GM19238 (cell line): Measurements from ENCODE around the gene PTBP2.
A peak's percentile ranks its signal among the peaks of the same experiment; 100 is the strongest.

ENCODE experiments used
- DNase-seq: peaks from one replicate; pipeline ENCODE4 v3.0.0; 2011; ENCODE audit warnings: low spot score; ENCODE audit not compliant: insufficient read length

PTBP2 gene, protein sequence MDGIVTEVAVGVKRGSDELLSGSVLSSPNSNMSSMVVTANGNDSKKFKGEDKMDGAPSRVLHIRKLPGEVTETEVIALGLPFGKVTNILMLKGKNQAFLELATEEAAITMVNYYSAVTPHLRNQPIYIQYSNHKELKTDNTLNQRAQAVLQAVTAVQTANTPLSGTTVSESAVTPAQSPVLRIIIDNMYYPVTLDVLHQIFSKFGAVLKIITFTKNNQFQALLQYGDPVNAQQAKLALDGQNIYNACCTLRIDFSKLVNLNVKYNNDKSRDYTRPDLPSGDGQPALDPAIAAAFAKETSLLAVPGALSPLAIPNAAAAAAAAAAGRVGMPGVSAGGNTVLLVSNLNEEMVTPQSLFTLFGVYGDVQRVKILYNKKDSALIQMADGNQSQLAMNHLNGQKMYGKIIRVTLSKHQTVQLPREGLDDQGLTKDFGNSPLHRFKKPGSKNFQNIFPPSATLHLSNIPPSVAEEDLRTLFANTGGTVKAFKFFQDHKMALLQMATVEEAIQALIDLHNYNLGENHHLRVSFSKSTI

DNA sequence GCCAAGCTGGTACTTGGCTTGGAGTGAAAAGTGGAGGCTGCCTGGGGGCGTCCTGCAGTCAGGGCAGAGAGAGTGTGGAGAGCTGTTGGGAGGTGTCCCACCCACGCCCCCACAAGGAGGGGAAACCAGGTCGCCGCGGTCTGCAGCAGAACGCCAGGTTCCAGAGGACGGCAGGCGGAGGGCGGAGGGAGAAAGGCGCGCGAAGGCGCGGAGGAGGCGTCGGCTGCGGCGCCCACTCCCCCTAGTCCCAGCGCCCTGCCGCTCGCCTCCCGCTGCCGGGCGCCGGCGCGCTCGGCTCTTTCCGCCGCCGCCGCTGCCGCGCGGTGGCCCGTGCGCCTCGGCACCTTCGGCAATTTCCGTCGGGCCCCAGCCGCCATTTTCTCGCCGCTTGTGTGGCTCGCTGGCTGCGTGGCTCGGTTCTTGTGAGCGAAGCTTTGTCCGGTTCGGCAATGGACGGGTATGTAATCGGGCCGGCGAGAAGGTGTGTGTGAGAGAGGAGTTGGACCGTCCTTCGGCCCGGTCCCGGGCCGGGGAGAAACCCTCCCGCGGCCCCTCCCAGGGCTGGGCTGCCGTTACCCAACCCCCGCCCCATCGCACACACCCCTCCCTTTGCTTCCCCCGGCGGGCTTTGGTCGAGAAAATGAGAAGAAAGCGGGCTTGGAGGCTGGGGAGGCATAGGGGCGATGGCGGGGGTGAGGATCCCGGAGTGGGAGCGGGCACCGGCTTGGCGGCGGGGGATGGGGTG, at the start of gene PTBP2:
Gene PTBP2, plus strand, starts transcription at position 369 of the 745 bp plus-strand sequence. Its CDS starts 81 bp downstream, at position 450.
- peak; percentile 83 for DNase-seq

DNA sequence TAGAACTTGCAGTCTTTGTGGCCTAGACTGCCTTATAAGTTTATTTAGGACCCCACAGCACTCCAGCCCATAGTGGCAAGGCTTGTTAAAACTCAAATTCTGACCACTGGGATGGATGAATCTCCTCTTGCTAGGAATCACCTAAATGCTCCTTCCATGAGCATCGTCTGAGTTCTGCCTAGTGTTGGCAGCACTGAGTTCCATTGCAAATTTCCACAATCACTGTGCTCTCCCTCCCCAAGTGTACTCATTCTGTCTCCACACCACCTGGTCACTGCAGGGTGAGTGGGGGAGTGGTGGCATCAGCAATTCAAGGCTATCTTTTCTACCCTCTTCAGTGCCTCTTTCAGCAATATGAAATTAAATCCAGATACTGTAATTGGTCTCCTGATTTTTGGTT, 46.7 kb upstream of the PTBP2 start:
- DNase-seq: no peak

DNA sequence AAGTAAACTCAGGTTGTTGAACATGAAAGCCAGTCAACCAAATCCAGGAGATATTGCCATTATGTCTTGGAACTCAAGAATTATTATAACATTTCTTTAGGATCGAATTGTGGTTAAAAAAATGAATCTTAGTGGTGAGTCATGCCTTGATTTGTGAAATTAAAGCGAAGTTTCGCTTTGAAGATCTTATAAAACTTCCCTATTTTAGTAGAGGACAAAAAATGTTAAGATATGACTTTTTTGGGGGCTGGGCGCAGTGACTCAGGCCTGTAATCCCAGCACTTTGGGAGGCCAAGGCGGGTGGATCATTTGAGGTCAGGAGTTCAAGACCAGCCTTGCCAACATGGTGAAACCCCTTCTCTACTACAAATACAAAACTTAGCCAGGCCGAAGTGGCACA, 39.5 kb upstream of the PTBP2 start:
- no peak for DNase-seq

DNA sequence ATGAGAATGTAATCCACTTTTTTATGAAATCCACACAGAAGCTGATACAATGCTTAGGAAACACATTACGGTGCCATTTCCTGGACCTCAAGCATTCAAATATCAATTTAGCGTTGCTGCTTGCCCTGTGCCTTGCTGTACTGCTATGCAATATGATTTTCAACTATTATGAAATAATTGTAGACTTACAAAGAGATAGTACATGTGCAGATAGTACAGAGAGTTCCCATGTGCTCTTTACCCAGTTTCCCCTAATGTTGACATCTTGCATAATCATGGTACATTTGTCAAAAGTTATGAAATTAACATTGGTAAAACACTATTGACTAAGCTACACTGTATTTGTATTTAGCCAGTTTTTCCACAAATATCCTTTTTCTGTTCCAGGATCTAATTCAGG, 37.7 kb upstream of the PTBP2 start:
- DNase-seq: no peak

DNA sequence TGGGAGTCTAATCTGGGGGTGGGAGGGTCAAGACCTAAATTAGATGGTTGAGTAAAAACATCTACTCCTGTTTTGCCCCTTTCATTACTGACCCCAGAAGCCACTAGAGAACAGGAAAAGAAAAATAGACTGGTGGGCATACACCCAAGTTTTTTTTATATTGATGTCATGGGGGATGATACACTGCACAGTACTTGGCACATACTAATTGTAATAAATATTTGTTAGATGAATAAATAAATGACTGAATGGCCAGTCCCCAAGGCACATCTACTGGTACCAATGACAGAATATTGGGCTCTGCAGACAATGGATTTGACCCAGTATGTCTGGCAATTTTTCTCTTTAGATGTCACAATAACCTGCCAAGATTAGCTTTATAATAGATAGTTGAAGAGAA, 36.8 kb upstream of the PTBP2 start:
- DNase-seq: no peak

DNA sequence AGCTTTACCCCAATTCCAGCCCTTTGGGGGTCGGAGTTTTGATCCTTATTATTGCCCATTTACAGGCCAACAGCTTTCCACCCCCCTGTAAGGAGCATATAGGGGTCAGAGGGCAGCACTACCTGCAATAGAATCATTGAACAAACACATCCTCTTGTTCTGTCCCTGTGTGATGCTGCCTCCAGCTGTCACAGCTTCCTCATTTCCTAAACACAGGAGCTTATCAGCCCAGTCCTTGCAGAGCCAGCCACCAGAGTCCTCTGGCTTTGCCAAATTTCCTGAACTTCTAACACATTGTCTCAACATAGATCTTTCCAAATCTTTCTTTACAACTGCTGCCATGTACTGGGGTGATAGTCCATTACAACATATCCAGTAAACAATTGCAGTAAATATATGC, 32.8 kb upstream of the PTBP2 start:
- no peak for DNase-seq

DNA sequence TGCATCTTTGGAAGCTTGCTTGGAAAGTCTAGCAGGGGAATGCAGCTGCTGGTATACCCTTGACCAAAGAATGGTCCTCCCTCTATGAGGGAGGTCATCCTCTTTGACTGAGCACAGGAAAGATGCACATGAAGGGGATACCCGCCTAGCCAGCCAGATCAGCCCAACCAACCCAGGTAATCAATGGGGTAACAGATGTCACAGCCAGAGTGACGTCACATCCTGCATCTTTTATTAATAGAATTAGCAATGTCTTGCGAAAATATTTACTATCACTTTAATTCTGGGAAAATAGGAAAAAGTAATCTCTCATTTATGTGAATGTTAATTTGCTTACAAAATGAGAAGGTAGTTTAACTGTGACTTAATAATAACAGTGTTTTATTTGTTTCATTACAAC, 25.6 kb upstream of the PTBP2 start:
- no peak for DNase-seq

DNA sequence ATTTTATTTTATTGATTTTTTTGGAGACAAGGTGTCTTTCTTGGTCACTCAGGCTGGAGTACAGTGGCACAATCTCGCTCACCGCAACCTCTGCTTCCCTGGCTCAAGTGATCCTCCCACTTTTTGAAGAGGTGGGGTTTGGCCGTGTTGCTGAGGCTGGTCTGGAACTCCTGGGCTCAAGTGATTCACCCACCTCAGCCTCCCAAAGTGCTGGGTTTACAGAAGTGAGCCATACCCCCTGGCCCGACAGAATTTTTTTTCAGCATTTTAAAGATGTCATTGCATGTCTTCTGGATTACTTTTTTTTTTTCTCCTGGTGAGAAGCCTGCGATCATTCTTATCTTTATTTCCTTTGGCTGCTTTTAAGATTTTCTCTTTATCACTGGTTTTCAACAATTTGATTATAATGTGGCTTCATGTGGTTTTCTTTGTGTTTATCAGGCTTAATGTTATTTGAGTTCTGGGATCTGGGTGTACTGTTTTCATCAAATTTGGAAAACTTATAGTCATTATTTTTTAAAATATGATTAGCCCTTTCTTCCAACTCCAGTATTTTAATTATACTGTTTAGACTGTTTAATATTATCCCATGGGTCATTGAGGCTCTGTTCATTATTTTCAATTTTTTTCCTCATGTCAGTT, 23.1 kb upstream of the PTBP2 start:
- no peak for DNase-seq

DNA sequence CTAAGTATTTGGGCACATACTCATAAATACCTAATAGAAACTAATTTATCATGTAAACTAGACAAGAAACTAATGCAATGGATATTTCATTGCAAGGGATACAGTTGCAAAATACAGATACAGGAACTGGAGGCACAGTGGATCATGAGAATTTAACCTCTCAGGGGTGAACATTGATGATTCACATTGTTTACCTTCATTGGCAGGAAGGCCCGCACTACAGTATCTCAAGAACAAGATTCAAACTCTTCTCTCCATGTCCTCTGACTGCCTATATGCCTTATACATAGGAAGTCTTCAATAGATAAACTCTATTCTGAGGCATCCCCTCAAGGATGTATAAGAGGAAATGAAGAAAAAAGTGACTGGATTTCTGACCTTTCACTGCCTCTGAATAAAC, 18.4 kb upstream of the PTBP2 start:
- DNase-seq: no peak

DNA sequence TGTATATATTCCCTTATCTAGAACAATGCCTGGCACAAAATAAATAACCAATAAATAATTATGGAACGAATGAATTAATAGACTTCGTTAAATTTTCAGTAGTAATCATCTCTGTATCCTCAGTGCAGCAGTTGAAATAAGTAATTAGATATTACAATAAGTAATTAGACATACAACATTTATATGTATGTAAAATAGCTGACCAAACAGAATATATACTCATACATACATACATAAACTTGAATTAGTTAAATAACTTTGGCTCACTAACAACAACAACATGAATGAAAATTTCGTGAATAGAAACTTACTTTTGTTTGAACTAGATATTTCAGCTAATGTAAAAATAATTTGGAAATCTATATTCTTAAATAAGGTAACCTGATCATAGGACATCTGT, 14.6 kb upstream of the PTBP2 start:
- no peak for DNase-seq

DNA sequence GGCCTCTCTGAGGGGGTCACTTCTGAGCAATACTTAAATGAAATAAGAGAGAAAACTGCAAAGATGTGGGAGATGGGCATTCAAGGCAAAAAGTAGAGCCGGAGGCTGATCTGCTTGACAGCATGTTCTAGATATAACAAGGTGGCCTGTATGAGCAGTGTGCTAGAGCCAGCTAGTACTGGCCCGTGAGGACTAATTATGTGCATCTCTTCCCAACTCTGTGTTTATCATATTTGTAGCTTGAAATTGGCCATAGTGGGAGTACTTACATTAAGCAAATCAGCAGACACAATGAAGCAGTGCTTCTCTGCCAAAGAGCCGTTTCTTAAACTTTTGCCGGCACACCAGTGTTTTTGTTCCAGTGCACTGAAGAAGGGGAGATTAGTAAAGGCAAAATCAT, 13.1 kb upstream of the PTBP2 start:
- DNase-seq: no peak

DNA sequence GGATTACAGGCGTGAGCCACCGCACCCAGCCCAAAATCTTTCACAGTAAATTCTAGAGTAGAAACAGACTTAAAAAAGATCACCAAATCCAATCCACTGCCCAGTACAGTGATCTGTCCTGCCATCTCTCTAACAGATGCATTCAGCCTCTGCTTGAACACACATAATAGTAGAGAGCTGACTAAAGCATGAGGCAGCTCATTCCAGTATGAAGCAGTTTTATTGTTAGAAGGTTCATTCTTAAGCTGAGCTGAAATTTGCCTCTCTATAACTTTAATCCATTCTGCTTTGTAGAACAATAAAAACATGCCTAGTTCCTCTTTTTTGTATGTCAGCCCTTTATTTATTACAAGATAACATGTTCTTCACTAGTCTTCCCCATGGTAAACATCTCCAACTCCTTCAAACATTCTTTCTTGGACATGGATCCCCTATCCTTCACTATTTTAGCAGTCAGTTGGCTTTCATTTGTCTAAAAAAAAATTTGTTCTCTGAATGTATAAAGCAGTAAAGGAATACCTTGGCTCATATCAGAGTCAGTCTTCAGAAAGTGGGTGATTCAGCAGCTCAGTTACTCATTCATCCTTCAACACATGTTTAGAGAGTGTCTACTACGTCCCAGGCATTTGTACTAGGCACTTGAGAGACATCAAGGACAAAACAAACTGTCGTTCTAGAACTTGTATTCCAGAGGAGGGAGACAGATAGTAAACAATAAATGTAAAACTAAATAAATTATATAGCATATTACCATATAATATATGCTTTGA, 10.7 kb upstream of the PTBP2 start:
- DNase-seq: no peak

DNA sequence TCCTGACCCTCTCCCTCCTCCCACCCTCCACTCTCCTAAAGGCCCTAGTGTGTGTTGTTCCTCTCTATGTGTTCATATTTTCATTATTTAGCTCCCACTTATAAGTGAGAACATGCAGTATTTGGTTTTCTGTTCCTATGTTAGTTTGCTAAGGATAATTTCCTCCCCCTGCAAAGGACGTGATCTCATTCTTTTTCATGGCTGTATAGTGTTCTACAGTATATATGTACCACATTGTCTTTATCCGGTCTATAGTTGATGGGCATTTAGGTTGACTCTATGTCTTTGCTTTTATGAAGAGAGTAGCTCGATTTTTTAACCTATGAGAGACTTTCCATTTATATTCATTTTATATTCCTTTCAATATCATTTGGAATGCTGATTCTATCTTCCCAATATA, 7.9 kb upstream of the PTBP2 start:
- DNase-seq: no peak

DNA sequence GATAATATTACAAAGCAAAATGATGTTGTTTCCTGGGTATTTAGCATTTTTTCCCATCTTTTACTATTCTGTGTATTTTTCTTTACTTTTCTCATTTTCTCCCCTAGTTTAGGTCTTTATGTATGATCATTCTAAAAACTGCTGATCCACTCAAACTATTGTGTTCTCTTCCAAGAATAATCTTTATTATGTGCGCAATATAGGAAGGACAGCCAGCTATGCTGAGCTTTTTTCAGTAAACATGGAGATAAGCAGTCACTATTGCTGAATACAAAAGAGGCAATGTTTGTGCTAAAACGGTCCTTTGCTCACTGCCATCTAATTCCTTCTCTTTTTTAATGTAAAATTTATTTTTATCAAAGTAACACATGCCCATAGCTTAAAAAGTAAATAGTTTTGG, 6.7 kb upstream of the PTBP2 start:
- DNase-seq: no peak

DNA sequence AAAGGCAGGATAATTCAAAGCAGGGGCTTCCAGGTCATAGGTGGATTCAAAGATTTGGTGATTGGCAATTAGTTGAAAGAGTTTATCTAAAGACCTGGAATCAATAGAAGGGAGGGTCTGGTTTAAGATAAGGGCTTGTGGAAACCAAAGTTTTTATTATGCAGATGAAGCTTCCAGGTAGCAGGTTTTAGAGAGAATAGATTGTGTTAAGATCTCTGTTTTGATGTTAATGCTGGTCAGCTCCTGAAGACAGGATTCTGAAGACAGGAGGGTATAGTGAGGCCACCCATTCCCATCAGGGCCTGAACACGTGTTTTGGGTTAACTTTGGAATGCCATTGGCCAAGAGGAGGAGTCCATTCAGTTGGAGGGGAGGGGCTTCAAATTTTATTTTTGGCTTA, 6.1 kb upstream of the PTBP2 start:
- no peak for DNase-seq

DNA sequence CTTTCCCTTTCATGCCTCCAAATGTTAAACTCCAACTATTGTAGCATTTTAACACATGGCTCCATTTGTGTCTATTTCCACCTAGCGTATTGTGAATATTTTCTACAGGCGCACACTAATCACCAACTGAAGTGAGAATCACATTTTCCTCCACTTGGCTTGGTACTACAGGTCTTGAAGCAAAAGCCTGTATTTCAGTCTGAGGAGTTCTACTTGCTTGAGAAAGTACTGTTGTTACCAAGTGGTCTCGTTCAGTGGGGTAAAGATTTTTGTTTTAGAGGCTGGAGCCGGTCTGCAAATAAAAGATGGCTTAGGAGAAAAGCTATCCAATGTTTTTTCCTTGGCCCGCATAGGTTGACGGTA, 550 bp upstream of the PTBP2 start:
- no peak for DNase-seq

DNA sequence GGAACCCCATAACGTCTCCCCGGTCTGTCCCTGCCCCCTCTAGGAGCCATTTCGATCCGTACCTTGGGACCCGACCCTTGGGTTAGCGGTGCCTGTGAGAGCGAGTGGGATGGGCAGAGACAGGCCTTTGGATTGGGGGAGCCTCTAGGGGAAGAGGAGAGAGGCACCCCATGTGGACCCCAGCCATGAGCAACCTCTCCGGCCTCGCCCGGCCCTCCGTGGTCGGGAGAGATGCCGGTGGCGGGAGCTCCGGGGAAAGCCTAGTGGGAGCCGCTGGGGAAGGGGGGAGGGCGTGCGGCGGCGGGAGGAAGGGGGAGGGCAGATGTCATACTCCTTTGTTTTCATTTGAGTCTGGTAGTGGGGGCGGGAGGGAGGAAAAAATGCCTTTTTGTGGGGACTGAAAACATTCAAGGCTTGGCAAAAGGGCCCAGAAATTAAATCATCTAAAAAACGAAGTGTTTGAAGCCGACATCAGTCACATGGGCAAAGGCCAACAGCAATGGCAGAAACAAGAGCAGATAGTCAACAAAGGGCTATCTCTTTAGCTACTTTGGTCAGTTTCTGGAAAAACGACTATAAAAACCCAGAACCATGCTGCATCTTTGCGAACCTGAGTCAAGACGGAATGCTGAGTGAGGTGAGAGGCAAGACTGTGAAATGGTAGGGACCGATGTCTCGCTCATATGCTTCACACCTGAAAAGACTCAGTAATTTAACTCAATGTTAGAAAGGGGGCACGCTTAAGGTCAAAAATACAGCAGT, 758 bp downstream of the PTBP2 start:
- peak; percentile 56 for DNase-seq

DNA sequence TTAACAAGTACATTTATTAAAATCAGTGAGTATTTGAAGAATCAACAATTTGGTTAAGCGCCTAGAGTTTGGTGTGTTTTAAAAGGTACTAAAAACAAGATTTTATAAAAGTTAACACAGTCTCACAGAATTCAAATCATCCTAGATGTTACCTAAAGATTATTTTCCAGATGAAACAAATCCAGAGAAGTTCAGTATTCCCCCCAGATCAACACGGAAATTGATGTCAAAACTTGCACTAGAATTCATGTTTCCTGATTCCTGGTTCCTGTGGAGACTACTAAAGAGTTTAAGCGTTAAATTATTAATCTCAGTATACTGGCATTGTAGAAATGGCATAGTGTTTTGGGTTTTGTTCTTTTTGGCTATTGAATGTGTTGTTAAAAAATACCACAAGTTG, 1.4 kb downstream of the PTBP2 start:
- DNase-seq: no peak

DNA sequence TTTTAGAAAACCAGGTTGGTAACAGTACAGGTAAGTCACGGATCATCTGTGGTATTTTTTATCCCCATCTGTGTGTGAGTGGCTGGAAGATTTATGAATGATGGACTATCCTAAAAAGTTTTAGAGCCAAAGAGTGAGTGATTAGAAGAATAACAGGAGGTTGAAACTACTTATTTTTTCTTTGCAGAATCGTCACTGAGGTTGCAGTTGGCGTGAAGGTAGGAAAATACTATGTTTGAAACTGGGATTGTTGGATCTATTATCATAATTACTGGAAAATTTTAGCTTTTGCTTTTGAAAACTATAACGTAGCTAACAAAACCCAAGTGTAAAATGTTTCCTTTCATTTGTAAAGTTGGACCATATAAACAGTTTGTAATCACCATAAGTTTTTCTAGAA, 1.8 kb downstream of the PTBP2 start:
- DNase-seq: no peak

DNA sequence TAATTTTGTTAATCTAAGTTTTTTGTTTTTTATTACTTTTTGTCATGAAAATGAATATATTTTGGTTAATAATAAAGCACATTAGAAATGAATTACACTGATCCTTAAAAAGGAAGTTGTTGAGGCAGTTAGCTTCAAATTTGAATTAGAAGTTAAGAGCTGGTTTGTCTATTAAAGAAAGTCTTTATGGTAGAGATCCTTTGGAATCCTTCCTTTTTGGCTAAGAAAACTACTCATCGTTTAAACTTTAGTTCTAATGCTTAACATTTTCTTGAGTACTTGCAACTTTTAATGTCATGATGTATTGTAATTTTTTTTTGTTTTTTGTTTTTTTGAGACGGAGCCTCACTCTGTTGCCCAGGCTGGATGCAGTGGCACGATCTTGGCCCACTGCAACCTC, 2.4 kb downstream of the PTBP2 start:
- DNase-seq: no peak

DNA sequence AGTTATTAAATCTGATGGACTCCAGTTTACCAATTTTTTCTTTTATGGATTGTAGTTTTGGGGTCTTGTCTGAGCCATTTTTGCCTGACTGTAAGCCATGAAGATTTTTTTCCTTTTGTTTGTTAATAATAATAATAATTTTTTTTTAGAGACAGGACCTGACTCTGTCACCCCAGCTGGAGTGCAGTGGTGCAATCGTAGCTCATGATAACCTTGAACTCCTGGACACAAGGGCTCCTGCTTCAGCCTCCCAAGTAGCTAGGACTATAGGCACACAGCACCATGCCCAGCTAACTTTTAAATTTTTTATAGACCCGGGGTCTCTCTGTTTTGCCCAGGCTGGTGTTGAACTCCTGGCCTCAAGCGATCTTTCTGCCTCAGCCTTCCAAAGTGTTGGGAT, 6.3 kb downstream of the PTBP2 start:
- no peak for DNase-seq
